GM19099 (cell line): ENCODE data around the gene CRYBA2.

Experiments
- POLR2A ChIP-seq: IDR thresholded peaks from 3 replicates; pipeline ENCODE4 v1.6.1; 2011; ENCODE audit warnings: low read depth; ENCODE audit not compliant: insufficient read length; ENCODE audit errors: extremely low read depth

The CRYBA2 gene

GRCh38 chr2:218995972-218996711 is 2.9 kb upstream of the CRYBA2 start:
- TF ChIP-seq POLR2A, result no peak

- no peak for TF ChIP-seq POLR2A
Measured at GRCh38 chr2:218995561-218995960, 2.3 kb upstream of the CRYBA2 start.

GRCh38 chr2:218992703-218993344 is 398 bp downstream of the CRYBA2 start:
- no peak for TF ChIP-seq POLR2A

- TF ChIP-seq POLR2A, result no peak
Measured at GRCh38 chr2:218992196-218992595, 1.0 kb downstream of the CRYBA2 start.

GRCh38 chr2:218991674-218992168 is 1.5 kb downstream of the CRYBA2 start:
- TF ChIP-seq POLR2A, result no peak

GRCh38 chr2:218990612-218991011 is 2.6 kb downstream of the CRYBA2 start:
- no peak for TF ChIP-seq POLR2A

- TF ChIP-seq POLR2A, result no peak
Measured at GRCh38 chr2:218990052-218990451, 3.2 kb downstream of the CRYBA2 start.

GRCh38 chr2:218988650-218989049 is 4.6 kb downstream of the CRYBA2 start:
- no peak for TF ChIP-seq POLR2A

- no peak for TF ChIP-seq POLR2A
Measured at GRCh38 chr2:218988164-218988563, 5.1 kb downstream of the CRYBA2 start.

- TF ChIP-seq POLR2A, result no peak
Measured at GRCh38 chr2:218986148-218986761, 7.0 kb downstream of the CRYBA2 start.

- TF ChIP-seq POLR2A, result no peak
Measured at GRCh38 chr2:218985325-218986091, 7.7 kb downstream of the CRYBA2 start.

GRCh38 chr2:218985021-218985324 is 8.2 kb downstream of the CRYBA2 start, which contains the start of gene FEV:
FEV (minus strand) TSS chr2:218985184; CDS start chr2:218985075, 109 bp downstream.
- TF ChIP-seq POLR2A, result no peak

- no peak for TF ChIP-seq POLR2A
Measured at GRCh38 chr2:218984239-218985020, 8.8 kb downstream of the CRYBA2 start.

- no peak for TF ChIP-seq POLR2A
Measured at GRCh38 chr2:218983934-218984238, 9.3 kb downstream of the CRYBA2 start.
